Ammon's horn (tissue), 1 donor: ENCODE data around the gene WDR31.
A peak's percentile ranks its signal among the peaks of the same experiment; 100 is the strongest.
"Not testable (repeated sequence)": the region's sequence is repeated elsewhere in the genome, so short reads cannot be mapped to it uniquely, and the experiment has no call there.

Experiments used
- DNase-seq: peaks from one replicate; pipeline ENCODE4 v3.0.0-alpha.2; 2016; ENCODE audit warnings: low spot score

The WDR31 gene

DNA sequence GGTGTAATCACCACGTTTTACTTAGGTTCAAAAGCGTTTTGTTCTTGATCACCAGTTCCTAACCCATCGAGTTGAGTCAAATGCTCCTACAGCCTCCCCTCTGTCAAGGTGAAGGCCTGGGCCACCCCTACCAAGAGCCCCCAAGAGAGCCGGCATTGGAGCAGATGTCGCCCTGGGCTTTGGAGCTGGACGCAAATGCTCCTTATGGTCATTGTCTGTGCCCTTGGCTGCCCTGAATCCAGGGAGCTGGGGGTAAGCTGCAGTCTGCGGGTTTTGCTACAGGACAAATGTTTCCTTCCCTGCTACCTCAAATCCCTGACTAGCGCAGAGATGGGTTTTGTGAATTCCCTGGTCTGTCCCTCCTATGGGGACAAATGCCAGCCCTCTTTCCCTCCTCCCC lies 41.8 kb downstream of the WDR31 start:
- no peak for DNase-seq

- no peak for DNase-seq
Measured at GRCh38 chr9:113296796-113297558, 43.1 kb downstream of the WDR31 start.

- not testable (repeated sequence) for DNase-seq
Measured at GRCh38 chr9:113296247-113296646, 43.8 kb downstream of the WDR31 start.

DNA sequence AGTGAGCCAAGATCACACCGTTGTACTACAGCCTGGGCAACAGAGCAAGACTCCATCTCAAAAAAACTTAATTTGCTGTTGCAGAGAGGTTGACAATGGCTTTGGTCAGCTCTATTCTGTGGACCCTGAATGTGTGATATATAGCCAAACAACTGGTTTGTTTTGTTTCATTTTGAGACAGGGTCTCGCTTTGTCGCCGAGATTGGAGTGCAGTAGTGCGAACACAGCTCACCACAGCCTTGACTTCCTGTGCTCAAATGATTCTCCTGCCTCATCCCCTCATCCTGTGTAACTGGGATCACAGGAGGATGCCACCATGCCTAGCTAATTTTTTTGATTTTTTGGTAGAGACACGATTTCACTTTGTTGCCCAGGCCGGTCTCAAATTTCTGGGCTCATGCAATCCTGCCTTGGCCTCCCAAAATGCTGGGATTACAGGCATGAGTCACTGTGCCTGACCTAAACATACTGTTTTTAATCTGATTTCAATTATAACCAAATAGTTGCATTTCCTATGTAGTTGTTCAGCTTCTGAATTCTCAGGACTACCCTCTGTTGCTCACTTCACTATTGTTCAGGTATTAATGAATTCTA lies 46.7 kb downstream of the WDR31 start:
- no peak for DNase-seq

GRCh38 chr9:113290052-113290607 lies 49.9 kb downstream of the WDR31 start:
- no peak for DNase-seq

DNA sequence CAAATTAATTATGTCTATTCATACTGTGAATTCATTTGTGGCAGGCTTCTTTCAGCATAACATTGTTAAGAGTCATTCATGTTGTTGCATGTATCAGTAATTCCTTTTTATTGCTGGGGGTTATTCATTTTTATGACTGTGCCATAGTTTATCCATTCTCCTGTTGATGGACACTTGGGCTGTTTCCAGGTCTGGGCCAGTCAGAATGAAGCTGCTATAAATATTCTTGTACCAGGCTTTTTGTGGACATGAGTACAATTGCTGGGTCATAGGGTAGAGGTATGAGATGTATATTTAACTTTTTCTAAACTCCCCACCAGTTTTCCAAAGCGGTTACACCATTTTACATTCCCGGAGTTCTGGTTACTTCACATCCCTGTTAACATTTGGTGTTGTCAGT lies 51.0 kb downstream of the WDR31 start:
- DNase-seq, result no peak

DNA sequence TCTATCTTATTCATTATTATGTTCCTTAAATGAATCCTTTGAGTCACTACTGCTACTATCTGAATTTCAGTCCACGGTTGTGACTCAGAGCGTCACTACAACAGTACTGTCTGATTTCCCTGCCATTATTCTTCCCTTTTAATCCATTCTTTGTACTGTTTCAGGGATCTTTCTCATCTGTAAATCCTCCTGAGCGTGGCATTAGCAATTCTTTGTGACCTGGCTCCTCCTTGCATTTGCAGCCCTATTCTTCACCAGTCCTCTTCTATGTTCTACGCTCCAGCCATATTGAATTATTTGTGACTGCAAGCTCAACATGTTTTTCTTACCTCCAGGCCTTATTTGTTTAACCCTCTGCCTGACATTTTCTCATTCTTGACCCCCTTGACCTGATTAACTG lies 58.7 kb downstream of the WDR31 start:
- DNase-seq, result no peak

DNA sequence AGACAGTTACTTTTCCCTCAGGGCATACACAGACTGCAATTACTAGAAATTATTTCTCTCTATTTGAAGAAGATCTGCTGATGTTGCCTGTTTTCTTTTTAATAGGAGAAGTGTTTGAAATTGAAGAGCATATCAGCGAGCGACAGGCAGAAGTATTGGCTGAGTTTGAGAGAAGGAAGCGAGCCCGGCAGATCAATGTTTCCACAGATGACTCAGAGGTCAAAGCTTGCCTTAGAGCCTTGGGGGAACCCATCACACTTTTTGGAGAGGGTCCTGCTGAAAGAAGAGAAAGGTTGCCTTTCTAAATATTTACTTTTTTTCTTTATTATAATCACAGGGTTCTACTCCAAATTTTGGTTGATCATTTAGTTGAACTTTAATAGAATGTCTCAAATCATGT lies 61.2 kb downstream of the WDR31 start:
- no peak for DNase-seq

DNA sequence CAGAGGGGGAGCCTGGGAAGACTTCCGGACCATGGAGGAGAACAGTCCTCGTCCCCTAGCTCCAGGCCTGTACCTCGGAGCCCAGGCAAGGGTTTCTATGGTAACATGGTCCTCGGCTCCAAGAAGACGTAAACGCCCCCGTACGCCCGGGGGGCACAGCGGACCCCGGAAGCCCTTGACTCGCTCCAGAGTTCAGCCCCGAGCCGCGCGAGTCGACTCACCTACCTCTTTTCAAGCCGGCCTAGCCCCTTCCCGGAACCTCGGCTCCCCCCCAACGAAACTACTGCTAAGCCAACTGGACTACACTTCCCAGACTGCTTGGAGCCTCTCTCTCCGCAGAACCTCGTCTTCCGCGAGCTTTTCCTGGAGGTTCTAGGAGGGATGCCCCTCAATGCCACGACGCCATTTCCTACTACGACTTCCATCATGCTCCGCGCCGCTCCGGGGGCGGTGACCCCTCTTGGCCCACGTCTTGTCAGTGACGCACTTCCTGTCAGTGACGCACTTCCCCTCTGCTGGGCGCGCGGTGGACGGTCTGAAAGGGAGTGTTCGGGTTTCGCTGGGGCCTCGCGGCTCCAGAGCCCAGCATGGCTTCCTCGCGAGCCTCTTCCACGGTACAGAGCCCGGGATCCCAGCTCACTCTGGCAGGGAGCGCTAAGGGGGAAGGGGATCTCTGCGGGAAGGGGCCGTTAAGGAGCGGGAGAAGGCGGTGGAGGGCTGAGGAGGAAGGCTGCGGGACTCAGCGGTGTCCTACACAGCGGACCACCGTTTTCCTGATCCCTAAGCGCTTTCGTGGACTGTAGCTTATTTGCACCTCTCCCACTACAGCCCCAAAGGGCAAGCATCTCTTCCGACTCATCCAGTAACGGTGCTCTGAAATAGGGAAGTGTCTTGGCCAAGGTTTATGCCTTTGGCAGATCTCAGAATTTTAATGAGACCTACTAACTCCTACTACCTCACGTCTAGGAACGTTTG lies 64.6 kb downstream of the WDR31 start, which contains the start of the genes CDC26 and PRPF4:
TSS of gene CDC26 (minus strand) at position 416 of the 975 bp plus-strand sequence. CDS start 3,065 bp downstream, outside the sequence.
TSS of gene PRPF4 (plus strand) at position 502 of the 975 bp plus-strand sequence. CDS start at position 588, 86 bp downstream.
- DNase-seq, result peak; percentile 99

DNA sequence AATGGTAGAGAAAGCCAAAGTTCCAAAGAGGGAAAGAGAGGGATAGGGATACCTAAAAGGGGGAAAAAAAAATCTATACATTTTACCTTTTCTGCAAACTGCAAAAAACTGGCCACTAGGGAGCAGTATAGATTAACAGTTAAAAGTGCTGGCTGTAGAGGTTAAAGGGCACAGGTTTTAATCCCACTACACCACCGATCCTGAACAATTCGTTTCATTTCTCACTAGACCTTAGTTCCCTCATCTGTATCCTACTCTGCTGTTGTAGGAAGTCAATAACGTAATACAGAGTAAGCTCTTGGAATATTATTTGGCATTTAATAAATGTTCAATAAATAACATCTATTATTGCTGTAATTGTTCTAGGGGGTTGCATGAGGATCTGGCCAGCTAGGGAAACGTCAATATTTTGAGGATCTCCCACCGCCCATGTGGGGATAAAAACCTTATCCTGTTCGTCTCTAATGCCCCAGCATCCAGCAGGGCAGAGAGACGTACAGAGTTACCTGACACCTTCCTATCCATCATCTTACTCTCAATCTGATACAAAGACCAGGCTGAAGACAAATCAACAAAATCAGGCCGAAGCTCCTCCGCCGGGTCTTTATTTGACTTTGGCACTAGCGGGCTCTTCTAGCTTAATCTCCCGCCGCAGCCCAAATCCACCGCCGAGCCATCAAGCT lies 65.5 kb downstream of the WDR31 start:
- peak; percentile 47 for DNase-seq

- no peak for DNase-seq
Measured at GRCh38 chr9:113269871-113270270, 70.2 kb downstream of the WDR31 start.

DNA sequence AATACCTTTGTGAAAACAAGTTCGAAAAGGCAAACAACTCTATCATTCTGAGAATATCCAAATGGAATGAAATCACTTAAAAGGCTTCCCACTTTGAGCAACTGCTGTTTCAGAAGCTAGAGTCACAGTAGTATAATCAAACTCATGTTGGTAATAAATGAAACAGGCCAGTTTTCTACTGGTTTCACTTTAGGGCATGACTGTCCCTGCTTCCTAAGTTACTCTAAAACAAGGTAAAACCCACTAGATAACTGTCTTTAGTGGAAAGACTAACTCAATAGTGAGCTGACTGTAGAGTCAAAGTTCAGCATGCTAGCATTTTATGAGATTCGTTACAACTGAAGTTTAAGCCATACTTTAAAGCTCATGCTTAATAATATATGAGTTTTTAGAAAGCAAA lies 70.7 kb downstream of the WDR31 start:
- DNase-seq, result no peak

GRCh38 chr9:113267911-113268566 lies 72.0 kb downstream of the WDR31 start:
- DNase-seq, result no peak

GRCh38 chr9:113266174-113266573 lies 73.9 kb downstream of the WDR31 start:
- DNase-seq, result no peak
